ENCODE data around the gene POLR1E.

GRCh38 chr9:37508135-37508833, 22.5 kb downstream of the POLR1E start:
- TF ChIP-seq, protein P1, sequence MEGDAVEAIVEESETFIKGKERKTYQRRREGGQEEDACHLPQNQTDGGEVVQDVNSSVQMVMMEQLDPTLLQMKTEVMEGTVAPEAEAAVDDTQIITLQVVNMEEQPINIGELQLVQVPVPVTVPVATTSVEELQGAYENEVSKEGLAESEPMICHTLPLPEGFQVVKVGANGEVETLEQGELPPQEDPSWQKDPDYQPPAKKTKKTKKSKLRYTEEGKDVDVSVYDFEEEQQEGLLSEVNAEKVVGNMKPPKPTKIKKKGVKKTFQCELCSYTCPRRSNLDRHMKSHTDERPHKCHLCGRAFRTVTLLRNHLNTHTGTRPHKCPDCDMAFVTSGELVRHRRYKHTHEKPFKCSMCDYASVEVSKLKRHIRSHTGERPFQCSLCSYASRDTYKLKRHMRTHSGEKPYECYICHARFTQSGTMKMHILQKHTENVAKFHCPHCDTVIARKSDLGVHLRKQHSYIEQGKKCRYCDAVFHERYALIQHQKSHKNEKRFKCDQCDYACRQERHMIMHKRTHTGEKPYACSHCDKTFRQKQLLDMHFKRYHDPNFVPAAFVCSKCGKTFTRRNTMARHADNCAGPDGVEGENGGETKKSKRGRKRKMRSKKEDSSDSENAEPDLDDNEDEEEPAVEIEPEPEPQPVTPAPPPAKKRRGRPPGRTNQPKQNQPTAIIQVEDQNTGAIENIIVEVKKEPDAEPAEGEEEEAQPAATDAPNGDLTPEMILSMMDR (IDR thresholded peaks at IDR 0.05), result no peak
- no peak for TF ChIP-seq POLR2A (IDR thresholded peaks at IDR 0.05)
